Measurements from ENCODE around the gene PTGES.

The PTGES gene

GRCh38 chr9:129783516-129784361, 30.9 kb upstream of the PTGES start:
- no peak overlapping the region for H3K4me3 ChIP-seq (replicated peaks; ENCODE audit: low read depth, low read length)
- peak; percentile 87 for DNase-seq (ENCODE audit: low read depth)
- TF ChIP-seq CTCF (IDR thresholded peaks at IDR 0.05; ENCODE audit: low read length, missing control alignments), result peak; percentile 92

DNA sequence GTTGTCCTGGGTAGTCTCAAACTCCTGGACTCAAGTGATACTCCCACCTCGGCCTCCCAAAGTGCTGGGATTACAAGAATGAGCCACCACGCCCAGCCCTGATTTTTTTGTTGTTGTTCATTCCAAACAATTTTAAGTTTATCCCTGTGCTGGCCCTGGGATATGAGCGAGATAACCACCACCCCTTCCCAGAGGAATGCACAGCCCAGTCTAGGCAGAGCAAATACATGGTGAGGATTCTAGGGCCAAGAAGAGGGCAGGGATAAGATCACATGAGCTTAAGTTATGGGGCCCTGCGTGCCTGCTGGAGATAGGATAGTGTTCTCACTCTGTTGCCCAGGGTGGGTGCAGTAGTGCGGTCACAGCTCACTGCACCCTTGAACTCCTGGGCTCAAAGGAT, 29.1 kb upstream of the PTGES start:
- no peak for DNase-seq (ENCODE audit: low read depth)
- no peak for TF ChIP-seq CTCF (IDR thresholded peaks at IDR 0.05; ENCODE audit: low read length, missing control alignments)
- no peak overlapping the region for H3K4me3 ChIP-seq (replicated peaks; ENCODE audit: low read depth, low read length)

GRCh38 chr9:129781131-129781530, 28.3 kb upstream of the PTGES start:
- no peak overlapping the region for H3K4me3 ChIP-seq (replicated peaks; ENCODE audit: low read depth, low read length)
- no peak for TF ChIP-seq CTCF (IDR thresholded peaks at IDR 0.05; ENCODE audit: low read length, missing control alignments)
- DNase-seq (ENCODE audit: low read depth), result no peak

DNA sequence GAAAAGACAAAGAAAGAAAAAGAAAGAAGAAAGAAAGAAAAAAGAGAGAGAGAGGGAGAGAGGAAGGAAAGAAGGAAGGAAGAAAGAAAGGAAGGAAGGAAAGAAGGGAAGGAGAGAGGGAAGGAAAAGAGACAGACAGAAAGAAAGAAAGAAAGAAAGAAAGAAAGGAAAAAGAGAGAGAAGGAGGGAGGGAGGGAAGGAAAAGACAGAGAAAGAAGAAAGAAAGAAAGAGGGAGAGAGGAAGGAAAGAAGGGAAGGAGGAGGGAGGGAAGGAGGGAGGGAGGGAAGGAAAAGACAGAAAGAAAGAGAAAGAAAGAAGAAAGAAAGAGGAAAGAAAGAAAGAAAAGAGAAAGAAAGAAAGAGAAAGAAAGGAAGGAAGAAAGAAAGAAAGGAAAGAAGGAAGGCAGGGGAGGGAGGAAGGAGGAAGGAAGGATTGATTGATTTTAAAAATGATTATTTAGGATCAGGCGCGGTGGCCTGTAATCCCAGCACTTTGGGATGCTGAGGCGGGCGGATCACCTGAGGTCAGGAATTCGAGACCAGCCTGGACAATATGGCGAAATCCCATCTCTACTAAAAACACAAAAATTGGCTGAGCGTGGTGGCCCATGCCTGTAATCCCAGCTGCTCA, 26.8 kb upstream of the PTGES start:
- TF ChIP-seq CTCF (IDR thresholded peaks at IDR 0.05; ENCODE audit: low read length, missing control alignments), result no peak
- DNase-seq (ENCODE audit: low read depth), result no peak
- H3K4me3 ChIP-seq (replicated peaks; ENCODE audit: low read depth, low read length), result no peak overlapping the region

DNA sequence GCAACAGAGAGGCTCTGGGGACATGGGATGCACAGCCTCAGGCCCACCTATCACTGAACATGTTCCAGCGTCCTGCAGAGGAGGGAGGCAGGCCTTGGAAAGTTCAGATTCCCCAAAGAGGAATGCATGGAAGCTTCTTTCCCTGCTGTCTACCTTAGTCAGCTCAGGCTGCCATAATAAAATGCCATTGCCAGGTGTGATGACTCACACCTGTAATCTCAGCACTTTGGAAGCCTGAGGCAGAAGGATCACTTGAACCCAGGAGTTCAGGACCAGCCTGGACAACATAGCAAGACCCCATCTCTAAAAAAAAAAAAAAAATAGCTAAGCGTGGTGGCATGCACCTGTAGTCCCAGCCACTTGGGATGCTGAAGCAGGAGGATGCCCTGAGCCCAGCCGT, 25.6 kb upstream of the PTGES start:
- no peak for TF ChIP-seq CTCF (IDR thresholded peaks at IDR 0.05; ENCODE audit: low read length, missing control alignments)
- DNase-seq (ENCODE audit: low read depth), result no peak
- no peak overlapping the region for H3K4me3 ChIP-seq (replicated peaks; ENCODE audit: low read depth, low read length)

DNA sequence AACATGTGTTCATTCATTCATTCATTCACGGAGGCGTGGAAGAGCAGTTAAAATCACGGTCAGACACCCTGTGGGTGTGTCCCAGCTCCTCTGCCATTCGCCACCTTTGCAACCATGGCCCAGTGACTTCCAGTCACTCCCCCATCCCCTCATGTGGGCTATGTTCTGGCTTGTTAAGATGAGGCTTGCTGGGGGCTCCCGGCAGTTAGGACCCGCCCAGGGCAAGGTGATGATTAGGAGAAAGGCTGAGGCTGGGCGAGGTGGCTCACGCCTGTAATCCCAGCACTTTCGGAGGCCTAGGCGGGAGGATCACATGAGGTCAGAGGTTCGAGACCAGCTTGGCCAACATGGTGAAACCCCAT, 24.9 kb upstream of the PTGES start:
- H3K4me3 ChIP-seq (replicated peaks; ENCODE audit: low read depth, low read length), result no peak overlapping the region
- no peak for DNase-seq (ENCODE audit: low read depth)
- TF ChIP-seq CTCF (IDR thresholded peaks at IDR 0.05; ENCODE audit: low read length, missing control alignments), result no peak
